HG03045 (cell line): ENCODE data around the gene SHROOM1.
"Not testable (repeated sequence)": the region's sequence is repeated elsewhere in the genome, so short reads cannot be mapped to it uniquely, and the experiment has no call there.

Experiments
- ATAC-seq: cut with Tn5 transposase; IDR thresholded peaks from one replicate; pipeline ENCODE4 v1.9.1; 2021; ENCODE audit warnings: mild to moderate bottlenecking, moderate library complexity; ENCODE audit not compliant: unreplicated experiment

SHROOM1 gene, protein sequence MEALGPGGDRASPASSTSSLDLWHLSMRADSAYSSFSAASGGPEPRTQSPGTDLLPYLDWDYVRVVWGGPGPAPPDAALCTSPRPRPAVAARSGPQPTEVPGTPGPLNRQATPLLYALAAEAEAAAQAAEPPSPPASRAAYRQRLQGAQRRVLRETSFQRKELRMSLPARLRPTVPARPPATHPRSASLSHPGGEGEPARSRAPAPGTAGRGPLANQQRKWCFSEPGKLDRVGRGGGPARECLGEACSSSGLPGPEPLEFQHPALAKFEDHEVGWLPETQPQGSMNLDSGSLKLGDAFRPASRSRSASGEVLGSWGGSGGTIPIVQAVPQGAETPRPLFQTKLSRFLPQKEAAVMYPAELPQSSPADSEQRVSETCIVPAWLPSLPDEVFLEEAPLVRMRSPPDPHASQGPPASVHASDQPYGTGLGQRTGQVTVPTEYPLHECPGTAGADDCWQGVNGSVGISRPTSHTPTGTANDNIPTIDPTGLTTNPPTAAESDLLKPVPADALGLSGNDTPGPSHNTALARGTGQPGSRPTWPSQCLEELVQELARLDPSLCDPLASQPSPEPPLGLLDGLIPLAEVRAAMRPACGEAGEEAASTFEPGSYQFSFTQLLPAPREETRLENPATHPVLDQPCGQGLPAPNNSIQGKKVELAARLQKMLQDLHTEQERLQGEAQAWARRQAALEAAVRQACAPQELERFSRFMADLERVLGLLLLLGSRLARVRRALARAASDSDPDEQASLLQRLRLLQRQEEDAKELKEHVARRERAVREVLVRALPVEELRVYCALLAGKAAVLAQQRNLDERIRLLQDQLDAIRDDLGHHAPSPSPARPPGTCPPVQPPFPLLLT

GRCh38 chr5:132830436-132831094, at the start of gene SHROOM1:
Gene SHROOM1, minus strand, starts transcription at chr5:132830647. Its CDS starts 4,507 bp downstream, at chr5:132826140.
- peak; percentile 80 for ATAC-seq

- no peak for ATAC-seq
Measured at GRCh38 chr5:132877938-132878337, 47.5 kb upstream of the SHROOM1 start.

DNA sequence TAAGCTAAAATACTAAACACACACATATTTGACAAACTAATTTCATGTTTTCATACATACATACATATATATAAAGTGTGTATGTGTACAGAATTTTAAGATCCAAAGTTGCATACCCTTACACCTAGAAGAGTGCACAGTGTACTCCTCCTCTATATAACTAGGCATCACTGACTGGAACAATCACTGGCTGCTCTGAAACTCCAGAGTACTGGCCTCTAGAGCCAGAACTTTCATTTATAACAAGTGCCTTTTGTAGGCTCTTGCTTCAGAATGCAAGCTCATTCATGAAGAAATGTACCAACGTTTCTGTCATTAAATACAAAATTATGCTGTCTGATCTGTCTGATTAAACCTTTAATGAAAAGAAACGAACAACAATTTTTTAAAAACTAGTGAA, 47.0 kb upstream of the SHROOM1 start:
- no peak for ATAC-seq

DNA sequence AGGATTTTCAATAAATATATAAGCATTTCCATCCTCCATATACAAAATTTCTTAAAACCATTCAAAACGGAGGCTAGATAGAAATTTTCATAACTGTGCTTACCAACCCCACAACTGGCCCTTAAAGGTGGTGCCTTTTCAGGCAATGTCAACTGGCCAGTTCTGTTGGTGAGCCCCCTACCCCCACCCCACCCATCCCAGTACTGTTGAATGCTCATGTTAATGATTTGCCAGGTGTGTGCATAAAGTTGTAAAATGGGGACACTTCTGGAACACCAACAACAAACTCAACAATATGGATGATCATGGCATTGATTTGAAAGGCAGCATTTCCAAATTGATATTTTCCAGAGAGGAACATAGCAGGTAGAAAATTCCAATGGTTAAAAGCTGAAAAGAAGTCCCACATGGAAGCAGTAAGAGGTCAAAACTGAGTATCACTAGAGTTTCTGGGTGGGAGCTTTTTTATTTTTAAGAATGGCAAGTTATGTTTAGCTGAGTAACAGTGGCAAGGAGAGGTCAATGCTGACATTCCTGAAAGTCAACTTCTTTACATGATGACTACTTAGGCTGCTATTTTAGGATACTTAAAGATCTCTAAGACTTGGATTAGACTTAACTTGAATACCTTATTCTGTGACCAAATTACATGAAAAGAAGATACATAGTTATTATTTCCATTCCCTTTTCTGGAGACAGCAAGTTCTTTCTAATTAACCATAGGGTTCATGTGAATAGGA, 45.7 kb upstream of the SHROOM1 start:
- no peak for ATAC-seq

DNA sequence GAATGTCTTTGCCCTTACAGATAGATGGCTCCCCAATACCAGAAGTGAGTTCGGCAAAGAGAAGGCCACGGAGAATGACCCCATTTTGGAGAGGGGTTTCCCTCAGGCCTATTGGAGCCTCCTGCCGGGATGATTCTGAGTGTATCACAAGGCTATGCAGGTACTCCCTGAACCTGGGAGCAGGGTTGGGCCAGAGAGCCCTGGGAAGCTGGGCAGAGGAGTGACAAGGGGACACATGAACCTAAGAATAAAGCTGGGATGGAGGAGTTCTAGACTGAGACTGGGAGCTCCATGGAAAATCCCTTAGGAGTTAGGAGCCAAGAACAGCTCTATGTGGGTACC, 43.5 kb upstream of the SHROOM1 start:
- ATAC-seq: no peak

DNA sequence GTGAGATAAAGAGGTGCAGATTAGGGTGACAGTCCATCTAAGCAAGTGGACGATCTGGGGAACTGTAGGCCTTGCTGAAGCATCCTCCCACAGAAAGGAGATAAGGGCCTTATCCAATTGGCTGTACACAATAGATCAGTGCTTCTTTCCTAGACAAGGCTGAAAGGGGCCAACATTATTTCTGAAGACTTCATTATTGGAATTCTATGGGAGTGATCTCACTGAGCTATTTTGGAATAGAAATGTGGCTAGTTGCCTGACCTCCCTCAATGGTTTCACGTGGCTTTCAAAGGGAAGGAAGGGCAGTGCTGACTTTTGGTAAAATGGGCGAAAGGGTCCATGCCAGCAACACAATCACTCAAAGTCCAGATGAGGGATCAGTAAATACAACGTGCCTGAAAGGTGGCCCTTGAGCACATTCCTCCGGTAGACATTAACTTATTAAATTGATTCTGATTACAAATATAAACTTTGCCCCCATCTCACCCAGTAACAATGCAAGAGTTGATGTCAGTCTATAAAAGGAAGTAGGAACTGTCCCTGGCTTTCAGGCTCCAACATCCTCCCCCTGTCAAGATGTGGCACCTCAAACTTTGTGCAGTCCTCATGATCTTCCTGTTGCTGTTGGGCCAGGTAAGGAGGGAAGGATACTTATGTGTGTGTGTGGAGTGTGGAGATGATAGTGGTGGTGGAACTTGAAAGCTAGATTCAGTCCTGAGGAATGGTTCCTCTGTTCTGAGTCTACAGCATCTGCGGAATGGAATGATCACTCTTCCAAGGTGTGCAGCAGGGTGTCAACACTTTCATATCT, 42.9 kb upstream of the SHROOM1 start, which contains the start of gene LEAP2:
TSS of gene LEAP2 (plus strand) at position 550 of the 811 bp plus-strand sequence. CDS start at position 577, 27 bp downstream.
- ATAC-seq: no peak

DNA sequence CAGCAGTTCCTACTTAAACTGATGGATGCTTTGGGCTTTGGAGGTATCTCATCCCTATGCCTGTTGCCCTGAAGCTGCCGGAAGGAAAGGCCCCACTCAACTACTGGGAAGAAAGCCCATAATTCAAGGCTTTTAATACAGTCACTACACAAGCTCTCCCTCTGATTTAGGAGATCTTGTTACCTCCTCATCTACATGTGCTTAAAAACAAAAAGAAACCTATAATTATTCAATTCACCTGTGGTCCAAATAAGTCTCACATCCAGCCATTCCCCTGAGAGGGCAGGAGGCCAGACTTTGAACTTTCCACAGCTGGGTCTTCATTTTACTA, 42.3 kb upstream of the SHROOM1 start:
- ATAC-seq: no peak

GRCh38 chr5:132871459-132872284, 41.2 kb upstream of the SHROOM1 start:
- ATAC-seq: no peak

GRCh38 chr5:132870801-132871200, 40.4 kb upstream of the SHROOM1 start:
- ATAC-seq: no peak

DNA sequence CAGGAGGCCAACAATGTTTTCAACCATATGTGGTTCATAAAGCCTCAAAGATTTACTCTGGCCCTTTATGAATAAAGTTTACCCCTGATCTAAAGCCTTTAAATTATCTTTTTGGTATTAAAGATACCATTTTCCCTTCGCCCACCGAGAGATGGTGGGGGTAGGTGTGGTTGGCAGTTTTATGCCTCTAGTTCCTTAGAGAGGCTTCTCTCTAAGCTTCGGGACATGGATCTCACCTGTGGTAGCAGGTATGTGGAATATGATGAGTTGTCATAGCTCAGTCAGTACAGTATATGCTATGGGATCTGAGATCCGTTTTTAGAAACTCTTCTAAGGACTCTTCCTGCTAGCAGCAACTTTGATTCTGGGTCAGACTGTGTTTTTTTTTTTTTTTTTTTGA, 38.3 kb upstream of the SHROOM1 start:
- ATAC-seq: no peak

DNA sequence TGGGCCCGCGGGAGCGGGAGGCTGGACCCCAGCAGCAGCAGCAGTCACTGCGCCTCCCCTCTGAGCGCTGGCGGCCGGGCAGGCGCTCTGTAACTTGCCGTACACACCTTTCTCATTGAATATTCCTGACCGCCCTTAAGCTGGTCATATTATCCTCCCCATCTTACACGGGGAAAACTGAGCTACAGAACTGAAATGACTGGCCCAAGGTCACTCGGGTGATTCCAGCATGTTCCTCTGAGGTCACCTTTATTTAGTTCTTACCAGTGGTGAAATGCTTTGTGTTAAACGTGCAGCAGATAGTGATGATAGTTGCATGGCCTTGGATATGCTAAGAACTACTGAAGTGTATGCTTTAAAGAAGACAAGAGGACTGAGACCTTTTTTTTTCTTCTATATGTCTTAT, 36.6 kb upstream of the SHROOM1 start:
- peak; percentile 3 for ATAC-seq

- ATAC-seq: peak; percentile 98
Measured at GRCh38 chr5:132866342-132867045, 36.0 kb upstream of the SHROOM1 start, which contains the start of the genes GDF9 and UQCRQ. Gene GDF9, minus strand, starts transcription at chr5:132866469. Its CDS starts 1,936 bp downstream, at chr5:132864533. Gene UQCRQ, plus strand, starts transcription at chr5:132866642. Its CDS starts 240 bp downstream, at chr5:132866882.

DNA sequence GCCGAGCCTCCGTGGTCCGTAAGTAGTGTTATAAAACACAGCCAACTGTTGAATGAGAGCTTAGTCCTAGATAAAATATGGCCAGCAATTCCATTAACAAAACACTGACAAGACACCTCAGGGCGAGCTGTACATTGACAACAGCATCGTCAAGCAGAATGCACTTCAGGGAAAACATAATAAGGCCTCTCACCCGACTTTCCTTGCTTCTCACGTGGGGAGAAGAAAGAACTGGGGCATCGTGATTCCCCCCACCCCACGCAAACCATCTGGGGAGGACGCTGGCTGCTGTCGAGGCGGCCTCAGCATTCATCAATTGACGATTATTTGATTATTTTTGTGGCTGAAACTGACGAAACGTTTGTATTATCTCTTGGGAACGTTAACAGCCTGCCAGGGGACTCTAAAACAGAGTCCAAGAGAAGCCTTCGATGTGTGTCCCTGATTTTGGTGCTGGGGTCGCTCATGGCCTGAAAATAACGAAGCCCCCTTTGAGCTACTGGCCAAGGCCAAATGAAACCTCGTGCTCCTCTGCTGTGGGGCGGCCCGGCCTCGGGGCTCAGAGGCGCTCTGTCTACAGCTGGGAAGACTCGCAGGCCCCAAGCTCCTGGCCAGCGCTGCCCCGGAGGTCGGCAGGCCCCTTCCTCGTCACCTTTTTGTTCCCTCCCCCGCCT, 35.4 kb upstream of the SHROOM1 start:
- ATAC-seq: peak; percentile 30

- no peak for ATAC-seq
Measured at GRCh38 chr5:132860742-132861141, 30.3 kb upstream of the SHROOM1 start.

- ATAC-seq: no peak
Measured at GRCh38 chr5:132859889-132860437, 29.5 kb upstream of the SHROOM1 start.

GRCh38 chr5:132856011-132856410, 25.6 kb upstream of the SHROOM1 start:
- no peak for ATAC-seq

- not testable (repeated sequence) for ATAC-seq
Measured at GRCh38 chr5:132854992-132855391, 24.5 kb upstream of the SHROOM1 start.
